B cell (primary cell): ENCODE results near the gene CFAP119. TPM values are rescaled to one million over a fixed set of nuclear protein-coding genes. Genes with fewer than 3 reads are reported as not detected.

Source experiments
- ATAC-seq: fragments of 200-7000 bp; cut with Tn5 transposase; one replicate; pipeline ENCODE4 v1.10.0; 2021; ENCODE audit warnings: low read depth, mild to moderate bottlenecking, moderate number of reproducible peaks, moderate library complexity
- CTCF ChIA-PET: fragments of 350-600 bp; sonication (Branson Sonifier 250); formaldehyde crosslinking; loops from one replicate; lab custom pipeline; 2021; ENCODE audit warnings: antibody characterized with exemption, inconsistent platforms; lab: Charles Lee
- POLR2A ChIA-PET: fragments of 350-600 bp; sonication (Branson Sonifier 250); formaldehyde crosslinking; loops from one replicate; lab custom pipeline; 2021; ENCODE audit warnings: antibody characterized with exemption; lab: Charles Lee
- DNase-seq: peaks from one replicate; pipeline ENCODE4 v3.0.0; 2013
- H2AFZ ChIP-seq: 2 replicates; pipeline ENCODE4 v1.6.1; 2012; ENCODE audit warnings: mild to moderate bottlenecking, low read depth, low read length; ENCODE audit not compliant: insufficient read depth, poor library complexity, severe bottlenecking
- H3K27ac ChIP-seq, 2 donors: 1 replicate in 1 of 2; 2 replicates in 1 of 2; pipeline ENCODE4 v1.5.1; 2012 to 2013; ENCODE audit warnings: low read length in 2 of 2, mild to moderate bottlenecking in 2 of 2, moderate library complexity in 1 of 2
- H3K27me3 ChIP-seq, 4 experiments: fragments of 200-600 bp in 1 of 4; sonication (generic) in 1 of 4; replicated peaks in 1 of 4; 1 replicate in 2 of 4; 2 replicates in 2 of 4; pipeline versions ENCODE4 v1.6.1 to v1.7.0; 2013 to 2016; ENCODE audit warnings: low read length in 3 of 4, mild to moderate bottlenecking in 2 of 4, mixed read lengths in 1 of 4, moderate library complexity in 1 of 4; ENCODE audit not compliant: insufficient read depth in 4 of 4, control insufficient read depth in 3 of 4; ENCODE audit errors: control extremely low read depth in 1 of 4
- H3K36me3 ChIP-seq, 2 experiments: replicated peaks in 1 of 2; 1 replicate in 1 of 2; 2 replicates in 1 of 2; pipeline versions ENCODE4 v1.6.1 to v1.7.1; 2013; ENCODE audit warnings: low read length in 1 of 2; ENCODE audit not compliant: insufficient read depth in 2 of 2, control insufficient read depth in 1 of 2; ENCODE audit errors: control extremely low read depth in 1 of 2, extremely low read depth in 1 of 2
- H3K4me1 ChIP-seq, 2 donors: fragments of 200-600 bp in 1 of 2; sonication (generic) in 1 of 2; 1 replicate in 1 of 2; 2 replicates in 1 of 2; pipeline versions ENCODE4 v1.5.1 to v1.6.1; 2013 to 2017; ENCODE audit warnings: low read length in 2 of 2; ENCODE audit not compliant: control insufficient read depth in 2 of 2, insufficient read depth in 2 of 2
- H3K4me2 ChIP-seq: replicated peaks from 2 replicates; pipeline ENCODE3; 2012; ENCODE audit warnings: mild to moderate bottlenecking, low read depth, low read length; ENCODE audit not compliant: poor library complexity, severe bottlenecking
- H3K4me3 ChIP-seq, 5 experiments: fragments of 200-600 bp in 1 of 5; sonication (generic) in 1 of 5; 1 replicate in 3 of 5; 2 replicates in 2 of 5; pipeline versions ENCODE4 v1.5.1 to v1.7.0; 2011 to 2016; ENCODE audit warnings: low read length in 4 of 5, mild to moderate bottlenecking in 4 of 5, low read depth in 2 of 5, control low read depth in 1 of 5, moderate library complexity in 1 of 5; ENCODE audit not compliant: insufficient read depth in 1 of 5; ENCODE audit errors: control extremely low read depth in 1 of 5, extremely low read depth in 1 of 5
- H3K79me2 ChIP-seq: fragments of 200-600 bp; sonication (generic); one replicate; pipeline ENCODE4 v1.6.0; 2016; ENCODE audit warnings: low read length; ENCODE audit not compliant: control insufficient read depth, insufficient read depth
- H3K9ac ChIP-seq: fragments of 200-600 bp; sonication (generic); 2 replicates; pipeline ENCODE4 v1.6.1; 2017; ENCODE audit warnings: mild to moderate bottlenecking, low read length, moderate library complexity
- H3K9me3 ChIP-seq, 3 donors: one replicate each; pipeline versions ENCODE4 v1.6.1 to v1.7.1; 2013; ENCODE audit warnings: low read length in 2 of 3; ENCODE audit not compliant: control insufficient read depth in 2 of 3, insufficient read depth in 1 of 3; ENCODE audit errors: control extremely low read depth in 1 of 3
- H4K20me1 ChIP-seq: 2 replicates; pipeline ENCODE4 v1.6.0; 2012; ENCODE audit warnings: mild to moderate bottlenecking, low read length; ENCODE audit not compliant: insufficient read depth, control insufficient read depth, poor library complexity, severe bottlenecking
- H3K27ac Mint-ChIP-seq: one replicate; pipeline ENCODE4 v1.8.0; 2021; ENCODE audit warnings: mixed read lengths
- H3K27me3 Mint-ChIP-seq: one replicate; pipeline ENCODE4 v1.8.0; 2021; ENCODE audit warnings: mixed read lengths
- H3K4me1 Mint-ChIP-seq: one replicate; pipeline ENCODE4 v1.8.0; 2021; ENCODE audit warnings: mixed read lengths
- H3K4me3 Mint-ChIP-seq: one replicate; pipeline ENCODE4 v1.8.0; 2021; ENCODE audit warnings: mixed read lengths
- H3K9me3 Mint-ChIP-seq: one replicate; pipeline ENCODE4 v1.8.0; 2022; ENCODE audit warnings: mixed read lengths; ENCODE audit not compliant: insufficient read depth
- CTCF ChIP-seq: fragments of 200-600 bp; IDR thresholded peaks from one replicate; pipeline ENCODE4 v1.8.0; 2022; ENCODE audit warnings: antibody characterized with exemption, mild to moderate bottlenecking
- EZH2 ChIP-seq: IDR thresholded peaks from 2 replicates; pipeline ENCODE4 v1.6.1; 2012; ENCODE audit warnings: borderline replicate concordance, low read depth, mild to moderate bottlenecking, moderate library complexity, low read length; ENCODE audit not compliant: insufficient read depth, poor library complexity, severe bottlenecking
- WGBS: methylation state at CpG from one replicate; pipeline ENCODE4 v1.1.5; 2013; ENCODE audit warnings: missing lambda C conversion rate; ENCODE audit not compliant: insufficient coverage; 5-methylcytosine and 5-hydroxymethylcytosine counted together
- intact Hi-C: fragments of 100-400 bp; cut with micrococcal nuclease; formaldehyde crosslinking; loops from one replicate; pipeline ENCODE4 v1.10.0; 2022
- polyA plus RNA-seq: library from polyadenylated mRNA; depleted of rRNA; stranded (reverse); fragments of >200 nt; gene quantifications from 2 replicates; pipeline ENCODE4 v1.2.3, GENCODE V29; 2012
- total RNA-seq, 2 donors: library from RNA; stranded (reverse); fragments of 120-200 nt in 1 of 2; gene quantifications; 1 replicate in 1 of 2; 2 replicates in 1 of 2; pipeline versions ENCODE4 v1.2.3 to v1.2.4, GENCODE V29; 2013 to 2022

Gene CFAP119
- total and polyA plus RNA-seq, 2 donors (not counting 1 experiment from before 2014, with no cell fraction given) = 8.5 to 11.7 TPM

DNA sequence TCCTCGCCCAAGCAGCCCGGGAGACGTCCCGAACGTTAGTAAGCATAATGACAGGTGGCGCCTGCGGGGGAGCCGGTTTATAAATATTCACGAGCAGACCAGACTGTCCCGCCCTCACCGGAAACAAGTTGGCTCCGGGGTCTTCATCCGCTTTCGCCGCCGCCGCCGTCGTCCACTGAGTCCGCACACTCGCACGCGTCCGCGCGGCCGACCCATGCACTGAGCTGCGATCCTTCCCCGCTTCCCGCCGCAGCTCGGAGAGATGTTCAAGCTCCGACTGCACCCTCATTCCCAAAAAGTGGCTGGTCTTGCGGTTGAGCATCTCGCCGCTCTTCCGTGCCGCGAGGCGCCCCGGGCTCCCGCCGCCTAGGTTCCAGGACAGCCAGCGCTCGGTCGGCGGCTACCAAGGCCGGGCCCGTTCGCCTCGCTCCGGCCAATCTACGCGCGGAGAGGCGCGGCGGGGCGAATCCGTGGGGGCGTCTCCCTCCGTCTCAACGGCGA is 385 bp downstream of the CFAP119 start:
- Histone ChIP-seq H3K27ac (peak overlapping the region; percentile 57 to 91), H3K4me2 (peak overlapping the region; percentile 97), H4K20me1 (peaks cover 35% of the 10 kb centered on the region), H3K9me3 (no peaks in the 10 kb centered on the region), H3K36me3 (peaks cover 0 to 43% of the 10 kb centered on the region in 2 experiments), H3K4me1 (peaks cover 24 to 37% of the 10 kb centered on the region in 2 donors), H3K79me2 (peaks cover 33% of the 10 kb centered on the region), H3K4me3 (peak overlapping the region; percentile 82 to 93 (median 90)), H2AFZ (peak overlapping the region; percentile 94), H3K9ac (peak overlapping the region; percentile 96), H3K27me3 (no peaks in the 10 kb centered on the region)
- Mint-ChIP-seq H3K4me1 (peaks cover 34% of the 10 kb centered on the region), H3K9me3 (no peaks in the 10 kb centered on the region), H3K4me3 (peak overlapping the region; percentile 98), H3K27ac (peak overlapping the region; percentile 95), H3K27me3 (no peaks in the 10 kb centered on the region)
- CTCF ChIA-PET = interaction anchor here (0.7 kb wide), 1 partner anchor 52 kb away, joined by 3 read pairs; no protein-coding TSS in a partner anchor
- ATAC-seq (peak; percentile 28), DNase-seq (peak; percentile 76)
- POLR2A ChIA-PET = interaction anchor here (2.1 kb wide), 1 partner anchor 13 kb away, joined by 9 read pairs; the partner anchor contains the start of gene PHKG2
- no peak for TF ChIP-seq CTCF
- no peak for TF ChIP-seq EZH2
- WGBS = under 1% methylated on average over 64 of the region's 64 CpGs
- intact Hi-C loops = loop anchor here (5.0 kb wide), 4 partner anchors 116 to 271 kb away; partner anchors contain the start of genes ORAI3 and STX4
